CD4-positive, alpha-beta T cell treated with Interleukin-6 for 4 hours (primary cell): ENCODE measurements around the gene GALK2.
"Not testable (repeated sequence)": the region's sequence is repeated elsewhere in the genome, so short reads cannot be mapped to it uniquely, and the experiment has no call there.

Experiments used
- DNase-seq: peaks from one replicate; pipeline ENCODE4 v3.0.0-alpha.2; 2020; ENCODE audit warnings: mixed read lengths

The GALK2 gene

GRCh38 chr15:49168016-49168415 lies 2.0 kb upstream of the GALK2 start:
- DNase-seq: no peak

GRCh38 chr15:49171790-49172189 lies 1.7 kb downstream of the GALK2 start:
- DNase-seq: no peak

- no peak for DNase-seq
Observed at GRCh38 chr15:49174902-49175301, 4.9 kb downstream of the GALK2 start.

- not testable (repeated sequence) for DNase-seq
Observed at GRCh38 chr15:49175582-49176397, 5.7 kb downstream of the GALK2 start.

GRCh38 chr15:49178497-49178896 lies 8.4 kb downstream of the GALK2 start:
- DNase-seq: no peak

- DNase-seq: no peak
Observed at GRCh38 chr15:49179433-49180190, 9.6 kb downstream of the GALK2 start.

GRCh38 chr15:49182128-49182527 lies 12.1 kb downstream of the GALK2 start:
- no peak for DNase-seq

GRCh38 chr15:49183741-49184140 lies 13.7 kb downstream of the GALK2 start:
- DNase-seq: not testable (repeated sequence)

GRCh38 chr15:49185473-49185872 lies 15.4 kb downstream of the GALK2 start:
- no peak for DNase-seq

- DNase-seq: no peak
Observed at GRCh38 chr15:49187549-49188245, 17.6 kb downstream of the GALK2 start.

GRCh38 chr15:49188933-49189332 lies 18.9 kb downstream of the GALK2 start:
- DNase-seq: no peak

- no peak for DNase-seq
Observed at GRCh38 chr15:49189631-49190030, 19.6 kb downstream of the GALK2 start.

GRCh38 chr15:49190586-49190985 lies 20.5 kb downstream of the GALK2 start:
- DNase-seq: no peak

GRCh38 chr15:49191892-49192291 lies 21.8 kb downstream of the GALK2 start:
- DNase-seq: no peak

- no peak for DNase-seq
Observed at GRCh38 chr15:49196856-49197255, 26.8 kb downstream of the GALK2 start.

- DNase-seq: no peak
Observed at GRCh38 chr15:49199666-49200065, 29.6 kb downstream of the GALK2 start.

- DNase-seq: no peak
Observed at GRCh38 chr15:49200347-49200746, 30.3 kb downstream of the GALK2 start.

GRCh38 chr15:49208102-49208501 lies 38.1 kb downstream of the GALK2 start:
- not testable (repeated sequence) for DNase-seq

- DNase-seq: no peak
Observed at GRCh38 chr15:49212897-49213296, 42.9 kb downstream of the GALK2 start.

- DNase-seq: no peak
Observed at GRCh38 chr15:49215768-49216739, 46.0 kb downstream of the GALK2 start.

GRCh38 chr15:49223536-49224274 lies 53.7 kb downstream of the GALK2 start:
- no peak for DNase-seq
